ENCODE results near the gene TOP2B. TPM values are rescaled to one million over a fixed set of nuclear protein-coding genes. Genes with fewer than 3 reads are reported as not detected.

Gene TOP2B, protein sequence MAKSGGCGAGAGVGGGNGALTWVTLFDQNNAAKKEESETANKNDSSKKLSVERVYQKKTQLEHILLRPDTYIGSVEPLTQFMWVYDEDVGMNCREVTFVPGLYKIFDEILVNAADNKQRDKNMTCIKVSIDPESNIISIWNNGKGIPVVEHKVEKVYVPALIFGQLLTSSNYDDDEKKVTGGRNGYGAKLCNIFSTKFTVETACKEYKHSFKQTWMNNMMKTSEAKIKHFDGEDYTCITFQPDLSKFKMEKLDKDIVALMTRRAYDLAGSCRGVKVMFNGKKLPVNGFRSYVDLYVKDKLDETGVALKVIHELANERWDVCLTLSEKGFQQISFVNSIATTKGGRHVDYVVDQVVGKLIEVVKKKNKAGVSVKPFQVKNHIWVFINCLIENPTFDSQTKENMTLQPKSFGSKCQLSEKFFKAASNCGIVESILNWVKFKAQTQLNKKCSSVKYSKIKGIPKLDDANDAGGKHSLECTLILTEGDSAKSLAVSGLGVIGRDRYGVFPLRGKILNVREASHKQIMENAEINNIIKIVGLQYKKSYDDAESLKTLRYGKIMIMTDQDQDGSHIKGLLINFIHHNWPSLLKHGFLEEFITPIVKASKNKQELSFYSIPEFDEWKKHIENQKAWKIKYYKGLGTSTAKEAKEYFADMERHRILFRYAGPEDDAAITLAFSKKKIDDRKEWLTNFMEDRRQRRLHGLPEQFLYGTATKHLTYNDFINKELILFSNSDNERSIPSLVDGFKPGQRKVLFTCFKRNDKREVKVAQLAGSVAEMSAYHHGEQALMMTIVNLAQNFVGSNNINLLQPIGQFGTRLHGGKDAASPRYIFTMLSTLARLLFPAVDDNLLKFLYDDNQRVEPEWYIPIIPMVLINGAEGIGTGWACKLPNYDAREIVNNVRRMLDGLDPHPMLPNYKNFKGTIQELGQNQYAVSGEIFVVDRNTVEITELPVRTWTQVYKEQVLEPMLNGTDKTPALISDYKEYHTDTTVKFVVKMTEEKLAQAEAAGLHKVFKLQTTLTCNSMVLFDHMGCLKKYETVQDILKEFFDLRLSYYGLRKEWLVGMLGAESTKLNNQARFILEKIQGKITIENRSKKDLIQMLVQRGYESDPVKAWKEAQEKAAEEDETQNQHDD (N-terminal part only)
- total RNA-seq (2011; cell fraction: chromatin; rRNA removed; ENCODE audit: low replicate concordance) = 34.4 and 197 TPM in 2 replicates
- total RNA-seq (2011; cell fraction: nucleolus; rRNA removed) = 11.8 and 19.3 TPM in 2 replicates
- total RNA-seq (2011; cell fraction: nucleoplasm; rRNA removed) = 35.7 and 45.5 TPM in 2 replicates
- total RNA-seq (2014; rRNA removed) = 107 and 130 TPM in 2 replicates
- total RNA-seq (2014; rRNA removed; fragmentation: Illumina TruSeq; extraction: Trizol) = 159 and 195 TPM in 2 replicates
- total RNA-seq (2015; rRNA removed; fragmentation: Illumina TruSeq; extraction: Trizol) = 179 and 186 TPM in 2 replicates
- 131 and 159 TPM in 2 replicates for total RNA-seq (2021)
- 66.0 and 103 TPM in 2 replicates for polyA plus RNA-seq (2011; rRNA removed)
- polyA plus RNA-seq (2011; cell fraction: cytosol; rRNA removed) = 8.5 and 26.9 TPM in 2 replicates
- polyA plus RNA-seq (2011; cell fraction: nucleus; rRNA removed) = 26.6 and 45.8 TPM in 2 replicates
- polyA plus RNA-seq (2012) = 115 and 117 TPM in 2 replicates
- polyA plus RNA-seq (2014; fragmentation: Illumina TruSeq; extraction: Trizol) = 141 and 166 TPM in 2 replicates
- polyA plus RNA-seq (2014; fragmentation: Nextera tagmentation; extraction: Ambion mirVana) = 10 to 100 TPM; 45.3 to 57.8 TPM
- 102 and 134 TPM in 2 replicates for polyA plus RNA-seq (2014; rRNA removed)
- polyA minus RNA-seq (2011; rRNA and poly(A)+ RNA removed) = 154 and 181 TPM in 2 replicates
- polyA minus RNA-seq (2011; cell fraction: cytosol; rRNA and poly(A)+ RNA removed) = 55.0 and 70.0 TPM in 2 replicates
- polyA minus RNA-seq (2011; cell fraction: nucleus; rRNA and poly(A)+ RNA removed) = 46.3 and 98.4 TPM in 2 replicates
- Bru-seq, nascent RNA = percentile 92 among the genes with signal in this experiment
- percentile 96 among the genes with signal in this experiment for BruChase-seq, experiment 1, labeled RNA remaining after a 2-hour chase
- BruChase-seq, experiment 2, labeled RNA remaining after a 6-hour chase = percentile 96 among the genes with signal in this experiment
- long read RNA-seq, experiment 1, full-length matches to known transcripts = 270 of 464 reads
- long read RNA-seq, experiment 1, partial matches to known transcripts = 144 of 464 reads
- long read RNA-seq, experiment 1, other reads (novel, unspliced or antisense) = 50 of 464 reads
- long read RNA-seq, experiment 2, full-length matches to known transcripts = 7 of 67 reads
- long read RNA-seq, experiment 2, partial matches to known transcripts = 44 of 67 reads
- long read RNA-seq, experiment 2, other reads (novel, unspliced or antisense) = 16 of 67 reads
- long read RNA-seq, experiment 3, partial matches to known transcripts = 31 of 34 reads
- long read RNA-seq, experiment 3, other reads (novel, unspliced or antisense) = 1 of 34 reads

GRCh38 chr3:25664812-25665314 is at the start of gene TOP2B:
TOP2B (minus strand) TSS chr3:25664907; CDS start chr3:25664297, 610 bp downstream.
- peaks cover 9 to 20% of the 10 kb centered on the region in 2 experiments for H3K4me1 ChIP-seq (replicated peaks in 1 of 2; ENCODE audit: control insufficient read depth in 2 of 2, insufficient read depth in 2 of 2, low read length in 2 of 2)
- DNase-seq (ENCODE audit: extremely low read depth in 1 of 4, low spot score in 3 of 4) (peak; percentile 98 to 99 (median 99)), ATAC-seq (peak; percentile 95), FAIRE-seq (peak; percentile 88)
- peak within 1 kb of the TSS; percentile 93 for H2AFZ ChIP-seq (ENCODE audit: low read depth, low read length)
- no peaks in the 10 kb centered on the region for H3K9me3 ChIP-seq (replicated peaks; ENCODE audit: control insufficient read depth, insufficient read depth, low read depth, low read length)
- H4K20me1 ChIP-seq (replicated peaks; ENCODE audit: control insufficient read depth, insufficient read depth, low read length) = peaks cover 20% of the 10 kb centered on the region; the same call in 1 of the 2 replicates
- CTCF ChIA-PET (ENCODE audit: low intra/inter-chr PET ratio) = no interaction called here
- H3K79me2 ChIP-seq (ENCODE audit: control insufficient read depth, insufficient read depth, low read length) = peaks cover 48% of the 10 kb centered on the region
- WGBS (ENCODE audit: insufficient coverage, low coverage, missing lambda C conversion rate) = 0% methylated on average over 30 of the region's 33 CpGs
- POLR2A ChIA-PET = no interaction called here
- no peaks in the 10 kb centered on the region for H3K9me1 ChIP-seq (ENCODE audit: control insufficient read depth, insufficient read depth, low read length)
- BruUV-seq (replicated peaks) = no TSS peak
- peak within 1 kb of the TSS; percentile 67 to 99 for H3K9ac ChIP-seq (ENCODE audit: insufficient read depth in 1 of 2, low read depth in 2 of 2, low read length in 2 of 2)
- H3K27me3 ChIP-seq (ENCODE audit: control insufficient read depth in 2 of 2, insufficient read depth in 2 of 2, low read length in 2 of 2) = no peaks in the 10 kb centered on the region
- in situ Hi-C loops (cut with MboI) (no loop called here), intact Hi-C loops (cut with micrococcal nuclease) (loop anchor here (2.0 kb wide), 1 partner anchor 124 kb away; no protein-coding TSS in a partner anchor)
- peak within 1 kb of the TSS; percentile 75 for H3K4me3 ChIP-seq
- H3K27ac ChIP-seq (ENCODE audit: extremely low read depth, low read depth, low read length) = peak within 1 kb of the TSS; percentile 93
- peak within 1 kb of the TSS; percentile 96 for H3K4me2 ChIP-seq (ENCODE audit: insufficient read depth, low read length)
- H3K36me3 ChIP-seq (ENCODE audit: control insufficient read depth, insufficient read depth, low read length) = peaks cover 4% of the 10 kb centered on the region; the same call in 2 of the 3 replicates
- TF ChIP-seq NR3C1 (CRISPR knock-in tag; IDR thresholded peaks at IDR 0.05) (no peak), FUS (optimal IDR thresholded peaks at IDR 0.05; ENCODE audit: low read depth, low read length) (no peak), FOXJ3 (CRISPR knock-in tag; IDR thresholded peaks at IDR 0.05) (no peak), ZNF184 (CRISPR knock-in tag; IDR thresholded peaks at IDR 0.05) (no peak), TEAD2 (tag; IDR thresholded peaks at IDR 0.05) (no peak), NFRKB (IDR thresholded peaks at IDR 0.05; ENCODE audit: low read depth) (peak; percentile 57), ADNP (tag; IDR thresholded peaks at IDR 0.05) (no peak), ZNF143 (CRISPR knock-in tag; IDR thresholded peaks at IDR 0.05) (no peak), FOXA3 (CRISPR knock-in tag; conservative IDR thresholded peaks at IDR 0.05 in 1 of 2, IDR thresholded peaks at IDR 0.05 in 1 of 2) (no peak), LEF1 (IDR thresholded peaks at IDR 0.05) (0 out of 2 replicates have a peak, but pooled peaks have one; percentile 10)
- TF ChIP-seq, protein P1, sequence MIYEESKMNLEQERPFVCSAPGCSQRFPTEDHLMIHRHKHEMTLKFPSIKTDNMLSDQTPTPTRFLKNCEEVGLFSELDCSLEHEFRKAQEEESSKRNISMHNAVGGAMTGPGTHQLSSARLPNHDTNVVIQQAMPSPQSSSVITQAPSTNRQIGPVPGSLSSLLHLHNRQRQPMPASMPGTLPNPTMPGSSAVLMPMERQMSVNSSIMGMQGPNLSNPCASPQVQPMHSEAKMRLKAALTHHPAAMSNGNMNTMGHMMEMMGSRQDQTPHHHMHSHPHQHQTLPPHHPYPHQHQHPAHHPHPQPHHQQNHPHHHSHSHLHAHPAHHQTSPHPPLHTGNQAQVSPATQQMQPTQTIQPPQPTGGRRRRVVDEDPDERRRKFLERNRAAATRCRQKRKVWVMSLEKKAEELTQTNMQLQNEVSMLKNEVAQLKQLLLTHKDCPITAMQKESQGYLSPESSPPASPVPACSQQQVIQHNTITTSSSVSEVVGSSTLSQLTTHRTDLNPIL (CRISPR knock-in tag; IDR thresholded peaks at IDR 0.05) = no peak
